PC-3 (cell line): Measurements from ENCODE around the gene TMEM201. TPM values are rescaled to one million over a fixed set of nuclear protein-coding genes. Genes with fewer than 3 reads are reported as not detected.

Source experiments
- ATAC-seq: fragments of 200-7000 bp; cut with Tn5 transposase; 2 replicates; pipeline ENCODE4 v1.9.1; 2020; ENCODE audit warnings: mild to moderate bottlenecking, moderate library complexity
- BruUV-seq: library from RNA; stranded (reverse); fragments of 400-500 nt; replicated peaks from 2 replicates; lab custom pipeline; 2021; lab: Mats Ljungman, UMichigan
- CTCF ChIA-PET: fragments of 300-600 bp; sonication (Branson Sonifier 250); formaldehyde crosslinking; loops from one replicate; lab custom pipeline; 2022; ENCODE audit warnings: antibody characterized with exemption; lab: Charles Lee
- POLR2A ChIA-PET: fragments of 300-600 bp; sonication (Branson Sonifier 250); formaldehyde crosslinking; loops from one replicate; lab custom pipeline; 2022; ENCODE audit warnings: antibody characterized with exemption; ENCODE audit not compliant: unreplicated experiment; lab: Charles Lee
- DNase-seq: peaks from one replicate; pipeline ENCODE4 v3.0.0-alpha.2; 2015
- H2AFZ ChIP-seq: fragments of 300-600 bp; sonication (generic); 2 replicates; pipeline ENCODE4 v1.6.0; 2016; ENCODE audit warnings: antibody characterized with exemption, low read length
- H3F3A ChIP-seq: fragments of 300-600 bp; sonication (generic); one replicate; pipeline ENCODE4 v1.6.0; 2017; ENCODE audit warnings: antibody characterized with exemption, low read length, control low read depth, mild to moderate bottlenecking; ENCODE audit not compliant: unreplicated experiment
- H3K27ac ChIP-seq: fragments of 300-600 bp; sonication (generic); 2 replicates; pipeline ENCODE4 v1.5.1; 2016; ENCODE audit warnings: mild to moderate bottlenecking, low read length
- H3K27me3 ChIP-seq: fragments of 300-600 bp; sonication (generic); 2 replicates; pipeline ENCODE4 v1.6.1; 2016; ENCODE audit warnings: low read length, mixed read lengths
- H3K36me3 ChIP-seq: fragments of 300-600 bp; sonication (generic); 2 replicates; pipeline ENCODE4 v1.6.1; 2016; ENCODE audit warnings: low read depth, mixed run types, low read length, mixed read lengths
- H3K4me1 ChIP-seq: fragments of 300-600 bp; sonication (generic); 2 replicates; pipeline ENCODE4 v1.5.1; 2016; ENCODE audit warnings: low read length; ENCODE audit not compliant: insufficient read depth
- H3K4me2 ChIP-seq: fragments of 300-600 bp; sonication (generic); 2 replicates; pipeline ENCODE4 v1.6.0; 2016; ENCODE audit warnings: low read length
- H3K4me3 ChIP-seq: fragments of 300-600 bp; sonication (generic); 2 replicates; pipeline ENCODE4 v1.5.1; 2016; ENCODE audit warnings: mild to moderate bottlenecking, low read length, mixed read lengths
- H3K79me2 ChIP-seq: fragments of 300-600 bp; sonication (generic); 2 replicates; pipeline ENCODE4 v1.6.1; 2017; ENCODE audit warnings: low read length, mixed read lengths
- H3K9ac ChIP-seq: fragments of 300-600 bp; sonication (generic); 2 replicates; pipeline ENCODE4 v1.6.0; 2016; ENCODE audit warnings: mild to moderate bottlenecking, low read length
- H3K9me2 ChIP-seq: fragments of 300-600 bp; sonication (generic); replicated peaks from 2 replicates; pipeline ENCODE4 v1.6.1; 2016; ENCODE audit warnings: mixed run types, low read length, mixed read lengths
- H3K9me3 ChIP-seq: fragments of 300-600 bp; sonication (generic); 2 replicates; pipeline ENCODE4 v1.6.1; 2016; ENCODE audit warnings: low read length, mixed read lengths
- H4K20me1 ChIP-seq: fragments of 300-600 bp; sonication (generic); 2 replicates; pipeline ENCODE4 v1.6.1; 2016; ENCODE audit warnings: low read length, mixed read lengths
- EZH2 ChIP-seq: fragments of 300-600 bp; sonication (generic); IDR thresholded peaks from one replicate; pipeline ENCODE4 v1.6.1; 2017; ENCODE audit warnings: antibody characterized with exemption, mild to moderate bottlenecking, low read length; ENCODE audit not compliant: unreplicated experiment
- EZH2phosphoT487 ChIP-seq: fragments of 300-600 bp; sonication (generic); IDR thresholded peaks from 2 replicates; pipeline ENCODE4 v1.6.1; 2018; ENCODE audit warnings: mild to moderate bottlenecking, antibody characterized with exemption, low read length, borderline replicate concordance
- intact Hi-C: fragments of 100-400 bp; cut with micrococcal nuclease; formaldehyde crosslinking; loops from 2 replicates; pipeline ENCODE4 v1.9.0; 2023
- total RNA-seq: library from RNA; depleted of rRNA; stranded (reverse); fragments of >200 nt; gene quantifications from 2 replicates; pipeline ENCODE4 v1.2.3, GENCODE V29; 2014
- TF ChIP-seq, protein P1 (sequence below): fragments of 300-600 bp; sonication (generic); conservative IDR thresholded peaks from 2 replicates; pipeline ENCODE4 v1.5.1; 2017; ENCODE audit warnings: antibody characterized with exemption, low read depth, mild to moderate bottlenecking, low read length

Gene TMEM201
- total RNA-seq, 1 experiment from 2014 or later: 13.8 TPM

DNA sequence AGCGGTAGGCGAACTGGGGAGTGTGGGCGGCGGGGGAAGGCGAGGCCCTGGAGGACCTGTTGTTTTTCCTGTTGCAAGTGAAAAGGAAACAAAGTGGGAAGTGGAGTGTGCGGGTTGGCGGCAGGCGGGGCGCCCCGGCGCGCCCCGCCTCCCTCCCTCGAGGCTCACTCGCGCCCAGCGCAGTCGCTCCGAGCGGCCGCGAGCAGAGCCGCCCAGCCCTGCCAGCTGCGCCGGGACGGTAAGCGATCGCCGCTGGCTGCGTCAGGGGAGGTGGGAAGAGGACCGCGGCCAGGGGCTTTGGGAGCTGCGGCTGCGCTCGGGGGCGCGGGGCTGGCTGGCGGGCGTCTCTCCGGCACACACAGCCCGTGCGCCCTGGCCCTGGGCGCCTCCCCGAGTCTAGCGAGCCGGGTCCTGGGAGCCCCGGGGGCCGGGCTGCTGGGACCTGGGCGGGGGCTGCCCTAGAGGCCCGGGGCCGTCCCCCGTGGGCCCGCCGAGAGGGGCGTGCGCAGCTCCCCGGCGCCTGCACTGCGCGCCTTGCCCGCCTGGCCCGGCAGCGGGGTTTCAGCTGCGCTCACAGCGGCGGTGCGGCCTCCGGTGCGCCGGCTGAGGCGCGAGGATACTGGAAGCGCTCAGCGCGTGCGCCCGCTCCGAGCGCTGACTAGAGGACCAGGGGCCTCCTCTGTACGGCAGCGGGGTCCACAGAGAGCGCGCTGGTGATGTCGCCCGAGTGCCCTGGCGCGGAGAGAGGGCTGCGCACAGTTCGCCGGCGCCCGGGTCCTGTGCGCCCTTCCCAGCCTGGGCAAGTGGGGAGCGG, 63.1 kb downstream of the TMEM201 start, which contains the start of gene PIK3CD:
PIK3CD (plus strand) TSS at position 167 of the 814 bp plus-strand sequence. CDS start 58,725 bp downstream, outside the sequence.
- Histone ChIP-seq H3F3A (no peaks in the 10 kb centered on the region), H3K4me3 (peak within 1 kb of the TSS; percentile 62), H3K36me3 (no peaks in the 10 kb centered on the region), H3K79me2 (no peaks in the 10 kb centered on the region), H3K27ac (no peak within 1 kb of the TSS), H2AFZ (peak within 1 kb of the TSS; percentile 37; the same call in 1 of the 2 replicates), H3K9ac (no peak within 1 kb of the TSS), H3K4me2 (peak within 1 kb of the TSS; percentile 81), H3K9me2 (no peaks in the 10 kb centered on the region), H3K4me1 (no peaks in the 10 kb centered on the region), H4K20me1 (no peaks in the 10 kb centered on the region), H3K27me3 (peaks cover 28% of the 10 kb centered on the region; the same call in 1 of the 2 replicates), H3K9me3 (no peaks in the 10 kb centered on the region)
- ChIA-PET POLR2A (no interaction called here), CTCF (no interaction called here)
- DNase-seq: peak; percentile 12
- BruUV-seq: no TSS peak
- no peak for TF ChIP-seq EZH2
- TF ChIP-seq EZH2phosphoT487: no peak
- TF ChIP-seq, protein P1, sequence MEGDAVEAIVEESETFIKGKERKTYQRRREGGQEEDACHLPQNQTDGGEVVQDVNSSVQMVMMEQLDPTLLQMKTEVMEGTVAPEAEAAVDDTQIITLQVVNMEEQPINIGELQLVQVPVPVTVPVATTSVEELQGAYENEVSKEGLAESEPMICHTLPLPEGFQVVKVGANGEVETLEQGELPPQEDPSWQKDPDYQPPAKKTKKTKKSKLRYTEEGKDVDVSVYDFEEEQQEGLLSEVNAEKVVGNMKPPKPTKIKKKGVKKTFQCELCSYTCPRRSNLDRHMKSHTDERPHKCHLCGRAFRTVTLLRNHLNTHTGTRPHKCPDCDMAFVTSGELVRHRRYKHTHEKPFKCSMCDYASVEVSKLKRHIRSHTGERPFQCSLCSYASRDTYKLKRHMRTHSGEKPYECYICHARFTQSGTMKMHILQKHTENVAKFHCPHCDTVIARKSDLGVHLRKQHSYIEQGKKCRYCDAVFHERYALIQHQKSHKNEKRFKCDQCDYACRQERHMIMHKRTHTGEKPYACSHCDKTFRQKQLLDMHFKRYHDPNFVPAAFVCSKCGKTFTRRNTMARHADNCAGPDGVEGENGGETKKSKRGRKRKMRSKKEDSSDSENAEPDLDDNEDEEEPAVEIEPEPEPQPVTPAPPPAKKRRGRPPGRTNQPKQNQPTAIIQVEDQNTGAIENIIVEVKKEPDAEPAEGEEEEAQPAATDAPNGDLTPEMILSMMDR: no peak
- peak; percentile 55 for ATAC-seq
- intact Hi-C loops: no loop called here

DNA sequence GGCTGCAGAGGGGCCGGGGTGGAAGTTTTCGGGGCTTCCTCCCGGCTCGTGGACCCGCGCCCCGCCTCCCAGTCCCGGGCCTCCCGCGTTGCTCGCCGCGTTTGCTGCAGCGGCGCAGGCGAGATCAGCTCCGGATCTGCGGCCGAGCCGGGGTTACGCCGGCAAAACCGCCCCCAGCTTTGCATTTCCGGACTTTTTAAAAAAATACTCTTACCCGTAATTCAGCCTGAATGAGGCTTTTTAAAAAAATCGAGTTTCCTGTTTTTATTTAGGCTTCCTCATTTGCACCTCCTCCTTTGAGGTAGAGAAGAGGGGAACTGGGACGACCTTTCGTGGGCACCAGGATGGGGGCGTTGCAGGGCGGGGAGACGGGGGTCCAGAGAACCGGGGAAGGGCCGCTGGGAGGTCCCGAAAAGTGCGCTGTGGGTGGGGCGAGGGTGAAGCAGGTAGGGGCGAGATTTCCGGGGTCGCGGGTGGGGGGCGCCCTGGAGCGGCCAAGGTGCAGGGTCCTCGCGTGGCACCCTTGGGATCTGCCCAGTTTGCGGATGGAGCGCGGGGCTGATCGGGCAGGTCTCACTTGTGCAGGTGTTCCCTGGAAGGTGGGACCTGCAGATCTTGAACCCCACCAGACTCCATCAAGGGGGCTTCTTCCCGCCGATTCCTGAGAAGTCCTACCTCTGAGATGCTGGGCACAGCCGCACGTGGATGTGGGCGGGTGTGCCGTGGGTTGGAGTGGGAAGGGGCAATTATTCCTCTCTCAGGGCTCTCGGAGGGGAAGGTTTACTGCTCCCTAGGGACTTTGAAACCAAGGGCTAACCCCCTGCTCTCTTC, 63.9 kb downstream of the TMEM201 start:
- intact Hi-C loops: no loop called here
- DNase-seq: no peak
- H3K4me3 ChIP-seq: peak overlapping the region; percentile 62
- BruUV-seq: no TSS peak
- no peaks in the 10 kb centered on the region for H3K79me2 ChIP-seq
- H2AFZ ChIP-seq: peak overlapping the region; percentile 37; the same call in 1 of the 2 replicates
- no peak overlapping the region for H3K27ac ChIP-seq
- ChIA-PET POLR2A (no interaction called here), CTCF (no interaction called here)
- H3K27me3 ChIP-seq: peaks cover 28% of the 10 kb centered on the region; the same call in 1 of the 2 replicates
- no peaks in the 10 kb centered on the region for H3K9me2 ChIP-seq
- no peaks in the 10 kb centered on the region for H3K9me3 ChIP-seq
- TF ChIP-seq EZH2phosphoT487: no peak
- TF ChIP-seq, protein P1: no peak
- no peak for TF ChIP-seq EZH2
- H3K4me2 ChIP-seq: peak overlapping the region; percentile 81
- no peaks in the 10 kb centered on the region for H4K20me1 ChIP-seq
- no peak overlapping the region for H3K9ac ChIP-seq
- H3K4me1 ChIP-seq: no peaks in the 10 kb centered on the region
- H3K36me3 ChIP-seq: no peaks in the 10 kb centered on the region
- no peaks in the 10 kb centered on the region for H3F3A ChIP-seq
- no peak for ATAC-seq
